Measurements from ENCODE around the gene RTL1. TPM values are rescaled to one million over a fixed set of nuclear protein-coding genes. Genes with fewer than 3 reads are reported as not detected.

Gene RTL1
- polyA plus RNA-seq, 1 experiment, result not detected

DNA sequence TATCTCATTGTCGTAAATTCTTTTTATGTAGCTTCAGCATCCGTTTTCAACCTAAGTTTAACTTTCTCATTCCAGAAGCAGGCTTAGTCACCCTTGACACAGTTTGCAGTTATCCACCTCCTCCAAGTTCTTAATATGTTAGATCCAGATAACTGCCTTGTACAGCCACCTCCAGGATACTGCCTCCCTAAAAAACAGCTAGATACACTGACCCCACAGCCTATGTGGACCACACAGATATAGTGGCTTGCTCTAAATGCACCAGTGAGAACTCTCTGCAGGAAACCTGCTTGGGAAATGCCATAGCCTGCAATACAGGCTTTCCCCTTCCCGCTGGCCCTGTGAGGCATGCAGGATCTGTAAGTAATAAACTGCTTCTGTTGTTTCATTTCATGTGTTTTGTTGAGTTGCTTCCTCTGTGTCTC is 11.1 kb upstream of the RTL1 start:
- TF ChIP-seq, protein P1, sequence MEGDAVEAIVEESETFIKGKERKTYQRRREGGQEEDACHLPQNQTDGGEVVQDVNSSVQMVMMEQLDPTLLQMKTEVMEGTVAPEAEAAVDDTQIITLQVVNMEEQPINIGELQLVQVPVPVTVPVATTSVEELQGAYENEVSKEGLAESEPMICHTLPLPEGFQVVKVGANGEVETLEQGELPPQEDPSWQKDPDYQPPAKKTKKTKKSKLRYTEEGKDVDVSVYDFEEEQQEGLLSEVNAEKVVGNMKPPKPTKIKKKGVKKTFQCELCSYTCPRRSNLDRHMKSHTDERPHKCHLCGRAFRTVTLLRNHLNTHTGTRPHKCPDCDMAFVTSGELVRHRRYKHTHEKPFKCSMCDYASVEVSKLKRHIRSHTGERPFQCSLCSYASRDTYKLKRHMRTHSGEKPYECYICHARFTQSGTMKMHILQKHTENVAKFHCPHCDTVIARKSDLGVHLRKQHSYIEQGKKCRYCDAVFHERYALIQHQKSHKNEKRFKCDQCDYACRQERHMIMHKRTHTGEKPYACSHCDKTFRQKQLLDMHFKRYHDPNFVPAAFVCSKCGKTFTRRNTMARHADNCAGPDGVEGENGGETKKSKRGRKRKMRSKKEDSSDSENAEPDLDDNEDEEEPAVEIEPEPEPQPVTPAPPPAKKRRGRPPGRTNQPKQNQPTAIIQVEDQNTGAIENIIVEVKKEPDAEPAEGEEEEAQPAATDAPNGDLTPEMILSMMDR (IDR thresholded peaks at IDR 0.05; ENCODE audit: low read depth, low read length), result no peak
- DNase-seq (ENCODE audit: low read depth, low spot score), result peak; percentile 11
- CTCF ChIA-PET, result no interaction called here
- H3K9me3 ChIP-seq (ENCODE audit: control insufficient read depth, insufficient read depth, low read length), result no peaks in the 10 kb centered on the region
- no peaks in the 10 kb centered on the region for H3K27me3 ChIP-seq (ENCODE audit: control insufficient read depth, insufficient read depth, low read length)
- POLR2A ChIA-PET, result no interaction called here
- H3K4me3 ChIP-seq (ENCODE audit: low read depth, low read length), result no peak overlapping the region
- H3K27ac ChIP-seq (ENCODE audit: low read depth, low read length), result no peak overlapping the region

GRCh38 chr14:100911665-100912316 is 8.3 kb upstream of the RTL1 start:
- Histone ChIP-seq H3K27me3 (ENCODE audit: control insufficient read depth, insufficient read depth, low read length) (no peaks in the 10 kb centered on the region), H3K27ac (ENCODE audit: low read depth, low read length) (no peak overlapping the region), H3K9me3 (ENCODE audit: control insufficient read depth, insufficient read depth, low read length) (no peaks in the 10 kb centered on the region), H3K4me3 (ENCODE audit: low read depth, low read length) (no peak overlapping the region)
- CTCF ChIA-PET, result no interaction called here
- DNase-seq (ENCODE audit: low read depth, low spot score), result no peak
- TF ChIP-seq, protein P1 (IDR thresholded peaks at IDR 0.05; ENCODE audit: low read depth, low read length), result no peak
- POLR2A ChIA-PET, result no interaction called here

GRCh38 chr14:100910888-100911664 is 7.6 kb upstream of the RTL1 start:
- DNase-seq (ENCODE audit: low read depth, low spot score), result no peak
- CTCF ChIA-PET, result no interaction called here
- no peaks in the 10 kb centered on the region for H3K9me3 ChIP-seq (ENCODE audit: control insufficient read depth, insufficient read depth, low read length)
- H3K27me3 ChIP-seq (ENCODE audit: control insufficient read depth, insufficient read depth, low read length), result no peaks in the 10 kb centered on the region
- POLR2A ChIA-PET, result no interaction called here
- TF ChIP-seq, protein P1 (IDR thresholded peaks at IDR 0.05; ENCODE audit: low read depth, low read length), result no peak
- no peak overlapping the region for H3K4me3 ChIP-seq (ENCODE audit: low read depth, low read length)
- H3K27ac ChIP-seq (ENCODE audit: low read depth, low read length), result no peak overlapping the region

GRCh38 chr14:100909439-100909838 is 5.9 kb upstream of the RTL1 start:
- peaks cover 5% of the 10 kb centered on the region for H3K27me3 ChIP-seq (ENCODE audit: control insufficient read depth, insufficient read depth, low read length)
- no peak overlapping the region for H3K4me3 ChIP-seq (ENCODE audit: low read depth, low read length)
- ChIA-PET CTCF (no interaction called here), POLR2A (no interaction called here)
- H3K27ac ChIP-seq (ENCODE audit: low read depth, low read length), result no peak overlapping the region
- DNase-seq (ENCODE audit: low read depth, low spot score), result no peak
- H3K9me3 ChIP-seq (ENCODE audit: control insufficient read depth, insufficient read depth, low read length), result no peaks in the 10 kb centered on the region; the same call in 1 of the 2 replicates
- TF ChIP-seq, protein P1 (IDR thresholded peaks at IDR 0.05; ENCODE audit: low read depth, low read length), result no peak

GRCh38 chr14:100907240-100907639 is 3.7 kb upstream of the RTL1 start:
- Histone ChIP-seq H3K27ac (ENCODE audit: low read depth, low read length) (no peak overlapping the region), H3K9me3 (ENCODE audit: control insufficient read depth, insufficient read depth, low read length) (no peaks in the 10 kb centered on the region; the same call in 1 of the 2 replicates), H3K4me3 (ENCODE audit: low read depth, low read length) (no peak overlapping the region), H3K27me3 (ENCODE audit: control insufficient read depth, insufficient read depth, low read length) (peaks cover 12% of the 10 kb centered on the region)
- POLR2A ChIA-PET, result no interaction called here
- CTCF ChIA-PET, result interaction anchor here (1.0 kb wide), 1 partner anchor 328 kb away, joined by 4 read pairs; no protein-coding TSS in a partner anchor
- no peak for DNase-seq (ENCODE audit: low read depth, low spot score)
- TF ChIP-seq, protein P1 (IDR thresholded peaks at IDR 0.05; ENCODE audit: low read depth, low read length), result no peak

Measured in AG04450 (cell line).